KG1 (cell line): ENCODE results near the gene TRMT2A.

ENCODE experiments used
- DNase-seq: peaks from one replicate; lab custom pipeline; 2025; lab: John Stamatoyannopoulos, UW

The TRMT2A gene

GRCh38 chr22:20062043-20062765 lies 54.8 kb downstream of the TRMT2A start:
- no peak for DNase-seq
